ENCODE measurements around the gene ATP2C2.

DNA sequence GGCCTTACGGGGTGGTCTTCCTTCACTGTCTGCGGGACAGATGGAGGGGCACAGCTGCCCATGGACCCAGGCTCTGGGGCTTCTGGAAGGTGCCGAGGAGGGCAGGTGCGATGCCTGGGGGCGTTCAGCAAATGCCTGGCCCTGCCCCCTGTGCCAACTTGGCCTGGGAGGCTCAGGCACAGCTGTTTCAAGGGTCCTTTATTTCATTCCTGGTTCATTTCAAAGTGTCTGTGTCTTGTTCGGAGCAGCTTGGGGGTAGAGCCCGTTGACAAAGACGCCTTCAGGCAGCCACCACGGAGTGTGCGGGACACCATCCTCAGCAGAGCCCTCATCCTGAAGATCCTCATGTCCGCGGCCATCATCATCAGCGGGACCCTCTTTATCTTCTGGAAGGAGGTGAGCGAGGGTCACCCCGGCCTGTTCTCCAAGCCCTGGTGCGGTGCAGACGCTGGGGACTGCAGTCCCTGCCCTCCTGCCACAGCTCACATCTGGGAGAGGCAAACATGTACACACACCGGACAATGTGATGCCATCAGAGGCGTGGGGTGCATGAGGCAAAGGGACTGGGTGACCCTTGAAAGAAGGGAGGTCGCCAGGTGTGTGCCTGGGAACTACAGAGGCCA, 92.2 kb downstream of the ATP2C2 start:
- TF ChIP-seq ZNF274 (IDR thresholded peaks at IDR 0.05; ENCODE audit: low read depth, low read length) (no peak), YY1 (IDR thresholded peaks at IDR 0.05; ENCODE audit: insufficient read depth, insufficient read length) (no peak)
